ENCODE measurements around the gene ZNF574. TPM values are rescaled to one million over a fixed set of nuclear protein-coding genes. Genes with fewer than 3 reads are reported as not detected.

The ZNF574 gene
- total RNA-seq, 4 donors from 2014 or later, result 13.2 to 24.3 (median 16.2) TPM

DNA sequence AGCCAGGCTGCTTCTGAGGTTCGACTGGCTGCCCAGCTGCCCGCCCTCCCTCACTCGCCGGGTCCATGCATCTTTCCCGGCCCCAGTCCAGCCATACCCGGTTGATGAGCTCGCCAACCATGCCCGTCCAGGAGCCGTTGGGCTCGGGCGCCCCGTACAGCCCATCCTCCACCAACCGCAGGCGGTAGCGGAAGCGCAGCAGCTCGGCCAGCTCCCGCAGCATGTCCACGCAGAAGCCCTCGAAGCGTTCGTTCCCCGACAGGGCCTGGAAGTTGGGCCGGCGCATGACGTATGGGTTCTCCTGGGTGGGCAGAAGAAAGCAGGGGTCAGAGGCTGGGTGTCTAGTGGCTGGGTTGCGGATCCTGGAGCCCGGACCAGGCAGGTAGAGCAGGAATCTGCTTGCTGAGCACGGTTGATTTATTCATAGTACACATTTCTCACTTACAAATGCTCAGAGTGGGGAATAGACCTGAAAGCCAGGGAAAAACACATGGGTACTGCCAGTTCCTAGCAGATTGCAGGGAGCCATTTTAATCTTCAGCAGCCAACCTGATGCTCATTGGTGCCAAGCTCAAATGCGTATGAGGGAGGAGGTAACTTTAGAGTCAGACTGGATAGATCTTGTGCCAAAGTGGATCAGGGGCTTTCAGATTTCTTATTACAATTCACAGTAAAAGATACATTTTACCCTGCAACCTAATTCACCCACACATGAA lies 33.4 kb upstream of the ZNF574 start:
- Histone ChIP-seq H3K27ac (no peak overlapping the region), H3K4me3 (no peak overlapping the region), H3K4me1 (peaks cover 0 to 9% (median 5%) of the 10 kb centered on the region in 3 donors), H3K9me3 (no peaks in the 10 kb centered on the region), H3K27me3 (no peaks in the 10 kb centered on the region), H3K36me3 (no peaks in the 10 kb centered on the region)
- intact Hi-C loops (cut with DNase I), result no loop called here
- 86 to 93% methylated on average over 18 to 21 of the region's 30 CpGs for WGBS, 2 donors
- no peak for DNase-seq
- TF ChIP-seq, protein P1, sequence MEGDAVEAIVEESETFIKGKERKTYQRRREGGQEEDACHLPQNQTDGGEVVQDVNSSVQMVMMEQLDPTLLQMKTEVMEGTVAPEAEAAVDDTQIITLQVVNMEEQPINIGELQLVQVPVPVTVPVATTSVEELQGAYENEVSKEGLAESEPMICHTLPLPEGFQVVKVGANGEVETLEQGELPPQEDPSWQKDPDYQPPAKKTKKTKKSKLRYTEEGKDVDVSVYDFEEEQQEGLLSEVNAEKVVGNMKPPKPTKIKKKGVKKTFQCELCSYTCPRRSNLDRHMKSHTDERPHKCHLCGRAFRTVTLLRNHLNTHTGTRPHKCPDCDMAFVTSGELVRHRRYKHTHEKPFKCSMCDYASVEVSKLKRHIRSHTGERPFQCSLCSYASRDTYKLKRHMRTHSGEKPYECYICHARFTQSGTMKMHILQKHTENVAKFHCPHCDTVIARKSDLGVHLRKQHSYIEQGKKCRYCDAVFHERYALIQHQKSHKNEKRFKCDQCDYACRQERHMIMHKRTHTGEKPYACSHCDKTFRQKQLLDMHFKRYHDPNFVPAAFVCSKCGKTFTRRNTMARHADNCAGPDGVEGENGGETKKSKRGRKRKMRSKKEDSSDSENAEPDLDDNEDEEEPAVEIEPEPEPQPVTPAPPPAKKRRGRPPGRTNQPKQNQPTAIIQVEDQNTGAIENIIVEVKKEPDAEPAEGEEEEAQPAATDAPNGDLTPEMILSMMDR (IDR thresholded peaks at IDR 0.05), result no peak
- no peak for TF ChIP-seq POLR2A (IDR thresholded peaks at IDR 0.05)

DNA sequence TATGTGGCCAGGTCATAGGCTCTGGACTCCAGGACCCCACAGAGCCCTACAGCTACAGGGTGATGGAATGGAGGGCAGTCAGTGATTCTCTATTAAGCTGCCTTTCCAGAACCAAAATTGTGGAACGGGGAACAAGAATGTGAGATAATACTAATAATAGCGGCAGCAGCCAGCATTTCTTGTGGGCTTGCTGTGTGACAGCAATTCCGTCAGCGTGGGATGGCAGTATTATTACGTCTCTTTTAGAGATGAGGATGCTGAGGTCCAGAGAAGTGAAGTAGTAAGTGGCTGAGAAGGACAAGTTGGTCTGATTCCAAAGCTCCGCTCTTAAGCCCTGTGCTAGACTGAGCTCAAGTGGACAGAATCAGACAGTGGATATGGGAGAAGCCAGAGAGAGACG lies 30.4 kb upstream of the ZNF574 start:
- H3K4me1 ChIP-seq, result peaks cover 0 to 26% (median 14%) of the 10 kb centered on the region in 3 donors
- no peaks in the 10 kb centered on the region for H3K36me3 ChIP-seq
- DNase-seq, result no peak
- TF ChIP-seq, protein P1 (IDR thresholded peaks at IDR 0.05), result no peak
- no peak for TF ChIP-seq POLR2A (IDR thresholded peaks at IDR 0.05)
- H3K27ac ChIP-seq, result no peak overlapping the region
- intact Hi-C loops (cut with DNase I), result no loop called here
- no peak overlapping the region for H3K4me3 ChIP-seq
- H3K9me3 ChIP-seq, result no peaks in the 10 kb centered on the region
- H3K27me3 ChIP-seq, result no peaks in the 10 kb centered on the region
- 84 to 92% methylated on average over 7 of the region's 7 CpGs for WGBS, 2 donors

DNA sequence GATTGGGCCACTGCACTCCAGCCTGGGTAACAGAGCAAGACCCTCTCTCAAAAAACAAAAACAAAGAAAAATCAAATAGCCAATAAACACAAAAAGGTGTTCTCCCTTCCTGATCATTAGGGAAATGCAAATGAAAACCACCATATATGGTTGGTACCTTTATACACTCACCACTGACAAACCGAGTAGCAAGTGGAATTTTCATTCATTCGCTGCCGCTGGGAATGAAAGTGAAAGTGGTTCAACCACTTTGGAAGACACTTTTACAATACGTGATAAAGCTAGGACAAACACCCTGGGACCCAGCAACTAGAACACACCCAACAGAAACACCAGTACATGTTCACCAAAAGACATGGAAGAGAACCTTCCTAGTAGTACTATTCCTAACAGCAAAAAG lies 27.0 kb upstream of the ZNF574 start:
- Histone ChIP-seq H3K36me3 (no peaks in the 10 kb centered on the region), H3K4me1 (peaks cover 27 to 56% (median 40%) of the 10 kb centered on the region in 3 donors), H3K4me3 (peak overlapping the region in 3 of 4 donors; percentile 15 to 32 (median 16)), H3K27me3 (no peaks in the 10 kb centered on the region), H3K27ac (peak overlapping the region; percentile 70 to 93 (median 84)), H3K9me3 (no peaks in the 10 kb centered on the region)
- no peak for DNase-seq
- TF ChIP-seq POLR2A (IDR thresholded peaks at IDR 0.05), result no peak
- TF ChIP-seq, protein P1 (IDR thresholded peaks at IDR 0.05), result no peak
- intact Hi-C loops (cut with DNase I), result no loop called here
- WGBS, 2 donors, result 18 to 59% methylated on average over 4 of the region's 4 CpGs

DNA sequence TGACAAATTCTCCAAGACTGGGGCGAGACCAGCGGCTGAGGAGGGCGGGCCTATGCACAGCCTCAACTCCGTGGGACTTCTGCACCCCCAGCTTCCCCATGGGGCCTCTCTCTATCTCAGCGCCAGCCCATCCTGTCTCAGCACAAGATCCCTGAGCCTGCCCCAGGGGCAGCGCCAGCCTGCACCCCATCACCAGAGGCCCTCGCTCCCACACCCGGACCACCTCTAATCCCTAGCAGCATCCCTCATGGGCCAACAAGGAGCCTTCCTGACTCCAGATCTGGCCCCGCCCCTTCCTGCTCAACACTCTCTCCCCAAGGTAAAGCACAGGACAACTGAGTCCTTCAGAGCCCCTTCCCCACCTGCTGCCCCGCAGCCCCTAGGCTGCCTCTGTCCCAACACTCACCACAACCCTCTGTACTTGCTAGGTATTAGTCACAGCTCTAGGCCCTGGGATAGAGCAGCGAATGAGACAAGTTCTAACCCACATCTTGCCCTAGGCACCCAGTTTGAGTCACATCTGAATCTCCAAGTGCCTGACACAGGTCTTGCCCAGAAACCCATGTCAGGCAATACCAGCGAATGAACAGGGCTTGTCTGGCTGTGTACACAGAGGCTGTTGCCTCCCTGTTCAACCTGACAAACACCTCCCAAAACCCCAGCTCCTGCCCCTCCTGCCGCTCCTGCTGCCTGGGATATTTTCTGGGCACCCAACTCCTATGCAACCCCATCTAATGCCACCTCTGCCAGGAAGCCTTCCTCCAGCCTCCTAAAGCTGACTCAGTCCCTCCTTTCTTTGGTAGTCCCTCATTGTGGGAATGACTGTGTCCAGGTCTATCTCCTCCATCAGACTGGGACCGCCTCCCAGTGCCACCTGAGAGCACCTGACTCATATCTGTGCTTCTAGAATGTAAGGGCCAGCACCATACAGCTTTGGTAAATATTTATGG lies 24.5 kb upstream of the ZNF574 start:
- Histone ChIP-seq H3K27ac (peak overlapping the region; percentile 82 to 93 (median 86)), H3K36me3 (no peaks in the 10 kb centered on the region), H3K9me3 (no peaks in the 10 kb centered on the region), H3K4me1 (peaks cover 27 to 62% (median 40%) of the 10 kb centered on the region in 3 donors), H3K4me3 (no peak overlapping the region), H3K27me3 (no peaks in the 10 kb centered on the region)
- peak in 1 of 4 donors; percentile 17 for TF ChIP-seq POLR2A (IDR thresholded peaks at IDR 0.05)
- TF ChIP-seq, protein P1 (IDR thresholded peaks at IDR 0.05), result no peak
- DNase-seq, result no peak
- 30 to 71% methylated on average over 9 to 12 of the region's 14 CpGs for WGBS, 2 donors
- intact Hi-C loops (cut with DNase I), result no loop called here

Measured in esophagus squamous epithelium (tissue), 5 donors.